OCI-M2 (cell line): ENCODE data around the gene LSM2.

ENCODE experiments used
- DNase-seq: peaks from one replicate; lab custom pipeline; 2025; ENCODE audit not compliant: unreplicated experiment; lab: John Stamatoyannopoulos, UW

The LSM2 gene

GRCh38 chr6:31752739-31753319 is 53.9 kb downstream of the LSM2 start:
- no peak for DNase-seq

GRCh38 chr6:31750411-31751022 is 56.2 kb downstream of the LSM2 start:
- DNase-seq, result no peak

- DNase-seq, result no peak
Measured at GRCh38 chr6:31749301-31750036, 57.3 kb downstream of the LSM2 start.
